Neuronal stem cell (in vitro differentiated cells): Measurements from ENCODE around the gene MRPL34.
A peak's percentile ranks its signal among the peaks of the same experiment; 100 is the strongest.
"Not testable (repeated sequence)": the region's sequence is repeated elsewhere in the genome, so short reads cannot be mapped to it uniquely, and the experiment has no call there.

Source experiments
- DNase-seq: peaks from one replicate; pipeline ENCODE4 v3.0.0-alpha.2; 2013; ENCODE audit warnings: low spot score
- H2AFZ ChIP-seq: one replicate; pipeline ENCODE4 v1.6.1; 2013; ENCODE audit warnings: mild to moderate bottlenecking, low read length, inconsistent platforms
- H2AK5ac ChIP-seq: 2 replicates; pipeline ENCODE4 v1.6.1; 2013; ENCODE audit warnings: low read depth, mild to moderate bottlenecking, inconsistent platforms, low read length, moderate library complexity, mixed read lengths
- H2BK120ac ChIP-seq: 2 replicates; pipeline ENCODE4 v1.6.1; 2013; ENCODE audit warnings: low read depth, mild to moderate bottlenecking, inconsistent platforms, low read length, moderate library complexity, mixed read lengths
- H2BK12ac ChIP-seq: one replicate; pipeline ENCODE4 v1.6.1; 2013; ENCODE audit warnings: low read length, inconsistent platforms
- H2BK15ac ChIP-seq: 2 replicates; pipeline ENCODE4 v1.6.1; 2013; ENCODE audit warnings: mild to moderate bottlenecking, low read length, inconsistent platforms, mixed read lengths
- H2BK5ac ChIP-seq: one replicate; pipeline ENCODE4 v1.6.1; 2013; ENCODE audit warnings: inconsistent platforms, mild to moderate bottlenecking, low read length, moderate library complexity
- H3K14ac ChIP-seq: one replicate; pipeline ENCODE4 v1.6.1; 2013; ENCODE audit warnings: low read length, inconsistent platforms
- H3K18ac ChIP-seq: 2 replicates; pipeline ENCODE4 v1.6.1; 2013; ENCODE audit warnings: low read length, inconsistent platforms
- H3K23ac ChIP-seq: 2 replicates; pipeline ENCODE4 v1.6.1; 2013; ENCODE audit warnings: low read depth, mild to moderate bottlenecking, mixed read lengths, low read length, inconsistent platforms; ENCODE audit not compliant: poor library complexity
- H3K27ac ChIP-seq: replicated peaks from 3 replicates; pipeline ENCODE4 v1.5.1; 2013; ENCODE audit warnings: low read length, inconsistent platforms
- H3K27me3 ChIP-seq, 3 experiments: 2 replicates each; pipeline ENCODE4 v1.6.1; 2013; ENCODE audit warnings: low read length in 3 of 3, mild to moderate bottlenecking in 2 of 3, inconsistent platforms in 1 of 3, low read depth in 1 of 3, mixed read lengths in 1 of 3, moderate library complexity in 1 of 3; ENCODE audit not compliant: control insufficient read depth in 3 of 3, insufficient read depth in 3 of 3
- H3K36me3 ChIP-seq, 2 donors: replicated peaks in 1 of 2; 2 replicates each; pipeline ENCODE4 v1.6.1; 2013; ENCODE audit warnings: low read length in 2 of 2; ENCODE audit not compliant: control insufficient read depth in 2 of 2, insufficient read depth in 2 of 2
- H3K4ac ChIP-seq: 2 replicates; pipeline ENCODE4 v1.6.1; 2013; ENCODE audit warnings: inconsistent platforms, mild to moderate bottlenecking, low read length, moderate library complexity
- H3K4me1 ChIP-seq, 2 donors: 1 replicate in 1 of 2; 2 replicates in 1 of 2; pipeline ENCODE4 v1.6.1; 2013; ENCODE audit warnings: low read length in 2 of 2, low read depth in 1 of 2; ENCODE audit not compliant: control insufficient read depth in 2 of 2, insufficient read depth in 1 of 2
- H3K4me2 ChIP-seq: one replicate; pipeline ENCODE4 v1.6.1; 2013; ENCODE audit warnings: mild to moderate bottlenecking, low read length, inconsistent platforms; ENCODE audit not compliant: insufficient read depth, poor library complexity, severe bottlenecking
- H3K4me3 ChIP-seq, 2 donors: 2 replicates each; pipeline ENCODE4 v1.5.1; 2013; ENCODE audit warnings: low read length in 2 of 2, mild to moderate bottlenecking in 2 of 2, inconsistent platforms in 1 of 2, moderate library complexity in 1 of 2
- H3K79me1 ChIP-seq: one replicate; pipeline ENCODE4 v1.6.1; 2013; ENCODE audit warnings: low read depth, mild to moderate bottlenecking, inconsistent platforms, low read length, moderate library complexity
- H3K9ac ChIP-seq: one replicate; pipeline ENCODE4 v1.6.1; 2013; ENCODE audit warnings: mild to moderate bottlenecking, low read depth, low read length, inconsistent platforms; ENCODE audit not compliant: poor library complexity
- H3K9me3 ChIP-seq, 2 donors: replicated peaks in 1 of 2; 2 replicates each; pipeline versions ENCODE3 to v1.6.1; 2013; ENCODE audit warnings: low read length in 2 of 2, mild to moderate bottlenecking in 2 of 2, inconsistent platforms in 1 of 2, low read depth in 1 of 2, mixed read lengths in 1 of 2, moderate library complexity in 1 of 2; ENCODE audit not compliant: control insufficient read depth in 2 of 2, insufficient read depth in 1 of 2
- H4K8ac ChIP-seq: one replicate; pipeline ENCODE4 v1.6.1; 2013; ENCODE audit warnings: low read depth, mild to moderate bottlenecking, inconsistent platforms, low read length, moderate library complexity
- H4K91ac ChIP-seq: one replicate; pipeline ENCODE4 v1.6.1; 2013; ENCODE audit warnings: low read length, low read depth, mild to moderate bottlenecking, inconsistent platforms; ENCODE audit not compliant: poor library complexity
- WGBS, 2 donors: extraction: QIAGEN DNeasy Blood & Tissue Kit; methylation state at CpG; one replicate each; pipeline ENCODE4 v1.1.7; 2013; ENCODE audit warnings: missing lambda C conversion rate in 2 of 2, mixed read lengths in 1 of 2; ENCODE audit not compliant: insufficient read length in 2 of 2, insufficient replicate concordance in 1 of 2; ENCODE audit errors: extremely low coverage in 2 of 2; 5-methylcytosine and 5-hydroxymethylcytosine counted together

The MRPL34 gene

GRCh38 chr19:17274892-17275291 is 30.8 kb upstream of the MRPL34 start:
- not testable (repeated sequence) for DNase-seq, H2BK15ac ChIP-seq, H3K4me2 ChIP-seq, H3K27ac ChIP-seq, H3K9ac ChIP-seq, H3K14ac ChIP-seq, H3K9me3 ChIP-seq, H3K23ac ChIP-seq, H2BK5ac ChIP-seq, H2BK120ac ChIP-seq, H3K4me3 ChIP-seq, H3K4me1 ChIP-seq, H4K91ac ChIP-seq, H2BK12ac ChIP-seq, H3K79me1 ChIP-seq, H3K4ac ChIP-seq, H3K27me3 ChIP-seq, H2AK5ac ChIP-seq, H2AFZ ChIP-seq, H3K18ac ChIP-seq, H4K8ac ChIP-seq
- peaks cover 34 to 82% of the 10 kb centered on the region in 2 donors for H3K36me3 ChIP-seq
- WGBS, 2 donors: no CpG with 5 or more reads among the region's 3 CpGs

GRCh38 chr19:17275441-17276175 is 30.1 kb upstream of the MRPL34 start:
- no CpG with 5 or more reads among the region's 19 CpGs for WGBS, 2 donors
- DNase-seq: no peak
- Histone ChIP-seq H3K18ac (no peak overlapping the region), H3K27ac (no peak overlapping the region), H2BK12ac (no peak overlapping the region), H3K36me3 (peaks cover 34 to 76% of the 10 kb centered on the region in 2 donors), H3K79me1 (no peaks in the 10 kb centered on the region), H3K27me3 (no peaks in the 10 kb centered on the region), H4K8ac (no peak overlapping the region), H4K91ac (no peak overlapping the region), H3K4ac (no peak overlapping the region), H2BK120ac (no peak overlapping the region), H3K4me3 (peak overlapping the region in 1 of 2 donors; percentile 51), H3K4me1 (no peaks in the 10 kb centered on the region), H3K9me3 (no peaks in the 10 kb centered on the region), H3K14ac (no peak overlapping the region), H2AFZ (no peak overlapping the region), H2BK5ac (no peak overlapping the region), H2BK15ac (no peak overlapping the region), H3K23ac (no peak overlapping the region), H3K4me2 (no peak overlapping the region), H3K9ac (no peak overlapping the region), H2AK5ac (no peak overlapping the region)

- Histone ChIP-seq H3K79me1 (no peaks in the 10 kb centered on the region), H2BK5ac (no peak overlapping the region), H3K9me3 (no peaks in the 10 kb centered on the region), H4K91ac (no peak overlapping the region), H2AFZ (no peak overlapping the region), H3K14ac (no peak overlapping the region), H2AK5ac (no peak overlapping the region), H2BK120ac (no peak overlapping the region), H3K4me2 (no peak overlapping the region), H3K18ac (no peak overlapping the region), H3K27me3 (peaks cover 0 to 14% (median 2%) of the 10 kb centered on the region in 3 experiments), H2BK15ac (no peak overlapping the region), H3K4ac (no peak overlapping the region), H2BK12ac (no peak overlapping the region), H3K27ac (no peak overlapping the region), H3K36me3 (peaks cover 21 to 49% of the 10 kb centered on the region in 2 donors), H3K9ac (no peak overlapping the region), H3K23ac (no peak overlapping the region), H3K4me1 (peaks cover 0 to 3% of the 10 kb centered on the region in 2 donors), H4K8ac (no peak overlapping the region), H3K4me3 (no peak overlapping the region)
- no CpG with 5 or more reads among the region's 3 CpGs for WGBS, 2 donors
- no peak for DNase-seq
Measured at GRCh38 chr19:17279436-17279835, 26.2 kb upstream of the MRPL34 start.

GRCh38 chr19:17281391-17282304 is 24.0 kb upstream of the MRPL34 start, which contains the start of gene ANKLE1:
TSS of gene ANKLE1 (plus strand) at chr19:17281901. CDS start at chr19:17281921, 20 bp downstream.
- Histone ChIP-seq H2BK120ac (peak within 1 kb of the TSS; percentile 87), H3K18ac (peak within 1 kb of the TSS; percentile 95), H2BK12ac (peak within 1 kb of the TSS; percentile 10), H3K4me1 (peaks cover 0 to 3% of the 10 kb centered on the region in 2 donors), H3K79me1 (no peaks in the 10 kb centered on the region), H3K4me2 (peak within 1 kb of the TSS; percentile 40), H3K27me3 (peaks cover 0 to 14% (median 2%) of the 10 kb centered on the region in 3 experiments), H2BK15ac (peak within 1 kb of the TSS; percentile 58), H2AK5ac (peak within 1 kb of the TSS; percentile 68), H3K9ac (peak within 1 kb of the TSS; percentile 63), H2BK5ac (peak within 1 kb of the TSS; percentile 11), H3K36me3 (peaks cover 11 to 32% of the 10 kb centered on the region in 2 donors), H3K4me3 (peak within 1 kb of the TSS; percentile 50 to 51), H3K4ac (no peak within 1 kb of the TSS), H3K27ac (no peak within 1 kb of the TSS), H3K23ac (peak within 1 kb of the TSS; percentile 60), H4K91ac (no peak within 1 kb of the TSS), H3K9me3 (peaks cover 4 to 5% of the 10 kb centered on the region in 2 donors), H2AFZ (peak within 1 kb of the TSS; percentile 94), H4K8ac (no peak within 1 kb of the TSS), H3K14ac (peak within 1 kb of the TSS; percentile 38)
- DNase-seq: no peak
- WGBS, 2 donors: no CpG with 5 or more reads among the region's 75 CpGs
